ENCODE measurements around the gene PHF21A. TPM values are rescaled to one million over a fixed set of nuclear protein-coding genes. Genes with fewer than 3 reads are reported as not detected.

Gene PHF21A
- total RNA-seq, 1 experiment from 2014 or later = 8.2 TPM

DNA sequence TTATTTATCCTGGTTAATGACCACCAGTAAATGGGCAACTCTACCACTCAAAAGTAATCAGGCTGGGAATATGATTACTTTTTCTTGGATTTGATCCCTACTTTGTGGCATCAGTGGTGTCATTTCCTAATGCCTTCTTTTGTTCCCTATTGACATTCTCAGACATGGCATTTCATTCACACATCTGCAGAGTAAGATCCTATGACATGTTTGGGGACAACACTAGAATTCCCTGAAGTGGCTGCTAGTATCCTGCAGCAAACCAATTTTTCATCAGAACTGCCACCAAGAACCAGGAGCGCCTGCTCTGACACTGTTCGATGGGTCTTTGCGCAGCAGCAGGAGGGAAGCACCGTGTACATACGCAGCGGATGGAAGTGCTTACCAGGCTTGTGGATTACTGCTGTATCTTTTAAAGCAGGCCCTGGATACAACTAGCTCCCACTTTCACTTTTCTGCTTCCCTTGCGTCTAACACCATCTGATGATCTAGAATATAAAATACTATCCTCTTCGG, 101.1 kb downstream of the PHF21A start:
- Histone ChIP-seq H3K9ac (ENCODE audit: low read length) (no peak overlapping the region), H4K20me1 (ENCODE audit: low read length) (no peaks in the 10 kb centered on the region), H3K9me2 (replicated peaks; ENCODE audit: low read length) (no peaks in the 10 kb centered on the region), H3K27me3 (ENCODE audit: low read length) (no peaks in the 10 kb centered on the region), H3K4me2 (ENCODE audit: low read length) (no peak overlapping the region), H3K79me2 (ENCODE audit: low read length) (no peaks in the 10 kb centered on the region), H3K36me3 (ENCODE audit: low read depth, low read length) (no peaks in the 10 kb centered on the region), H3K4me3 (ENCODE audit: low read length) (no peak overlapping the region), H3K27ac (ENCODE audit: low read length) (no peak overlapping the region), H3K9me3 (ENCODE audit: low read length) (no peaks in the 10 kb centered on the region), H3K4me1 (ENCODE audit: insufficient read depth, low read length) (0 out of 2 replicates have a peak, but pooled peaks cover 3% of the 10 kb centered on the region), H2AFZ (ENCODE audit: low read length) (no peak overlapping the region), H3F3A (ENCODE audit: low read length, unreplicated experiment) (no peaks in the 10 kb centered on the region)
- intact Hi-C loops (cut with micrococcal nuclease) = no loop called here
- BruUV-seq (replicated peaks) = no TSS peak
- no peak for DNase-seq
- CTCF ChIA-PET = no interaction called here
- TF ChIP-seq EZH2phosphoT487 (IDR thresholded peaks at IDR 0.05; ENCODE audit: borderline replicate concordance, low read length) (no peak), EZH2 (IDR thresholded peaks at IDR 0.05; ENCODE audit: low read length, unreplicated experiment) (no peak)
- TF ChIP-seq, protein P1, sequence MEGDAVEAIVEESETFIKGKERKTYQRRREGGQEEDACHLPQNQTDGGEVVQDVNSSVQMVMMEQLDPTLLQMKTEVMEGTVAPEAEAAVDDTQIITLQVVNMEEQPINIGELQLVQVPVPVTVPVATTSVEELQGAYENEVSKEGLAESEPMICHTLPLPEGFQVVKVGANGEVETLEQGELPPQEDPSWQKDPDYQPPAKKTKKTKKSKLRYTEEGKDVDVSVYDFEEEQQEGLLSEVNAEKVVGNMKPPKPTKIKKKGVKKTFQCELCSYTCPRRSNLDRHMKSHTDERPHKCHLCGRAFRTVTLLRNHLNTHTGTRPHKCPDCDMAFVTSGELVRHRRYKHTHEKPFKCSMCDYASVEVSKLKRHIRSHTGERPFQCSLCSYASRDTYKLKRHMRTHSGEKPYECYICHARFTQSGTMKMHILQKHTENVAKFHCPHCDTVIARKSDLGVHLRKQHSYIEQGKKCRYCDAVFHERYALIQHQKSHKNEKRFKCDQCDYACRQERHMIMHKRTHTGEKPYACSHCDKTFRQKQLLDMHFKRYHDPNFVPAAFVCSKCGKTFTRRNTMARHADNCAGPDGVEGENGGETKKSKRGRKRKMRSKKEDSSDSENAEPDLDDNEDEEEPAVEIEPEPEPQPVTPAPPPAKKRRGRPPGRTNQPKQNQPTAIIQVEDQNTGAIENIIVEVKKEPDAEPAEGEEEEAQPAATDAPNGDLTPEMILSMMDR (conservative IDR thresholded peaks at IDR 0.05; ENCODE audit: low read depth, low read length) = no peak
- POLR2A ChIA-PET (ENCODE audit: unreplicated experiment) = no interaction called here
- no peak for ATAC-seq

DNA sequence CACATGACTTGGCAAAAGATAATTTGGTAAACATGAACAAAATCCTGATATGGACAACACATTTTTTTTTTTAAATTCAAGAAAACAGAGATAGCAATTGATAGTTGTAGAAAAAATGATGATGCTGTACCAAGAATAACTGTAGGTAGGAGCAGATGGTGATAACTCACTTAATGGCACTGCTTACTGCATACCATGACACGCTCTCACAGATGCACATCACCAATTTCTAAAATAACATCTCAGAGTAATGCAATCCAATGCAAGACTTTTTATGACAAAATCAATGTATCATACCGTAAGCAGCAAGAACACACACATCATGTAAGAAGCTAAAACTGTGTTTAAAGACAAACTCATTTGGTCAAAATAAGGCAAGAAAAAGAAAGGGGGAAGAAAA, 102.6 kb downstream of the PHF21A start:
- Histone ChIP-seq H2AFZ (ENCODE audit: low read length) (no peak overlapping the region), H3K9ac (ENCODE audit: low read length) (no peak overlapping the region), H3F3A (ENCODE audit: low read length, unreplicated experiment) (no peaks in the 10 kb centered on the region), H3K4me1 (ENCODE audit: insufficient read depth, low read length) (0 out of 2 replicates have a peak, but pooled peaks cover 3% of the 10 kb centered on the region), H3K27me3 (ENCODE audit: low read length) (no peaks in the 10 kb centered on the region), H3K9me3 (ENCODE audit: low read length) (no peaks in the 10 kb centered on the region), H3K9me2 (replicated peaks; ENCODE audit: low read length) (no peaks in the 10 kb centered on the region), H3K4me2 (ENCODE audit: low read length) (no peak overlapping the region), H4K20me1 (ENCODE audit: low read length) (no peaks in the 10 kb centered on the region), H3K79me2 (ENCODE audit: low read length) (no peaks in the 10 kb centered on the region), H3K4me3 (ENCODE audit: low read length) (no peak overlapping the region), H3K27ac (ENCODE audit: low read length) (no peak overlapping the region), H3K36me3 (ENCODE audit: low read depth, low read length) (no peaks in the 10 kb centered on the region)
- ChIA-PET CTCF (no interaction called here), POLR2A (ENCODE audit: unreplicated experiment) (no interaction called here)
- intact Hi-C loops (cut with micrococcal nuclease) = no loop called here
- no peak for DNase-seq
- no peak for ATAC-seq
- BruUV-seq (replicated peaks) = no TSS peak
- TF ChIP-seq EZH2 (IDR thresholded peaks at IDR 0.05; ENCODE audit: low read length, unreplicated experiment) (no peak), EZH2phosphoT487 (IDR thresholded peaks at IDR 0.05; ENCODE audit: borderline replicate concordance, low read length) (no peak)
- TF ChIP-seq, protein P1 (conservative IDR thresholded peaks at IDR 0.05; ENCODE audit: low read depth, low read length) = no peak

DNA sequence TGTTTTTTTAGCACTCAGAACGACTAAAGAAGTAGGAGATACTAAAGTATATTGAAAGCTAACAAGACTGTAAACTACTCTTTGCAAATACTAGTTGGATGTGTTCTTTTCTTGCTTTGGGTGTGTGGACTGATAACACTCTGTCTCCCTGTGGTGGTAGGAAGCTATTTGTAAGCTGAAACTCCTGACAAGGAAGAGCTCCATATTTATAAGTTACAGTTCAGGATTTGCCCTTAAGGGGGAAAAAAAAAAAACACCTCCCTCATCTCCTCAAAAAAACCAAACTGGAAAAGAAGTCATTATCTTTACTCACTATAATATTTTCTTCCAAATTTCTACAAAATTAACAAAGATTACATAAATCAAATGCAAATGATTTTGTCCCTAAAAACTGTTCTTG, 103.9 kb downstream of the PHF21A start:
- Histone ChIP-seq H3K9ac (ENCODE audit: low read length) (no peak overlapping the region), H3K36me3 (ENCODE audit: low read depth, low read length) (no peaks in the 10 kb centered on the region), H3K4me2 (ENCODE audit: low read length) (no peak overlapping the region), H2AFZ (ENCODE audit: low read length) (no peak overlapping the region), H3K27me3 (ENCODE audit: low read length) (no peaks in the 10 kb centered on the region), H3K9me2 (replicated peaks; ENCODE audit: low read length) (no peaks in the 10 kb centered on the region), H3K27ac (ENCODE audit: low read length) (no peak overlapping the region), H4K20me1 (ENCODE audit: low read length) (no peaks in the 10 kb centered on the region), H3K79me2 (ENCODE audit: low read length) (no peaks in the 10 kb centered on the region), H3K9me3 (ENCODE audit: low read length) (no peaks in the 10 kb centered on the region), H3F3A (ENCODE audit: low read length, unreplicated experiment) (no peaks in the 10 kb centered on the region), H3K4me1 (ENCODE audit: insufficient read depth, low read length) (0 out of 2 replicates have a peak, but pooled peaks cover 3% of the 10 kb centered on the region), H3K4me3 (ENCODE audit: low read length) (no peak overlapping the region)
- TF ChIP-seq EZH2phosphoT487 (IDR thresholded peaks at IDR 0.05; ENCODE audit: borderline replicate concordance, low read length) (no peak), EZH2 (IDR thresholded peaks at IDR 0.05; ENCODE audit: low read length, unreplicated experiment) (no peak)
- TF ChIP-seq, protein P1 (conservative IDR thresholded peaks at IDR 0.05; ENCODE audit: low read depth, low read length) = no peak
- intact Hi-C loops (cut with micrococcal nuclease) = no loop called here
- no TSS peak for BruUV-seq (replicated peaks)
- DNase-seq (no peak), ATAC-seq (no peak)
- ChIA-PET CTCF (interaction anchor here (0.6 kb wide), 6 partner anchors 30 to 297 kb away, joined by 3 to 10 read pairs (median 4); no protein-coding TSS in a partner anchor), POLR2A (ENCODE audit: unreplicated experiment) (interaction anchor here (0.6 kb wide), 1 partner anchor 282 kb away, joined by 11 read pairs; no protein-coding TSS in a partner anchor)
